ENCODE results near the gene ZMIZ1.

The ZMIZ1 gene

GRCh38 chr10:79078367-79079053, 9.7 kb downstream of the ZMIZ1 start:
- DNase-seq (ENCODE audit: extremely low read depth, insufficient read length): no peak
- no peak for TF ChIP-seq CTCF (IDR thresholded peaks at IDR 0.05; ENCODE audit: insufficient read depth, low read length, poor library complexity, severe bottlenecking)
- Histone ChIP-seq H3K27me3 (replicated peaks; ENCODE audit: control insufficient read depth, insufficient read depth, low read length) (no peaks in the 10 kb centered on the region), H3K4me3 (replicated peaks; ENCODE audit: low read depth, low read length) (no peak overlapping the region), H3K36me3 (ENCODE audit: control insufficient read depth, insufficient read depth, low read length) (no peaks in the 10 kb centered on the region)

GRCh38 chr10:79079054-79079397, 10.3 kb downstream of the ZMIZ1 start:
- DNase-seq (ENCODE audit: extremely low read depth, insufficient read length): no peak
- TF ChIP-seq CTCF (IDR thresholded peaks at IDR 0.05; ENCODE audit: insufficient read depth, low read length, poor library complexity, severe bottlenecking): no peak
- Histone ChIP-seq H3K27me3 (replicated peaks; ENCODE audit: control insufficient read depth, insufficient read depth, low read length) (no peaks in the 10 kb centered on the region), H3K4me3 (replicated peaks; ENCODE audit: low read depth, low read length) (no peak overlapping the region), H3K36me3 (ENCODE audit: control insufficient read depth, insufficient read depth, low read length) (no peaks in the 10 kb centered on the region)

- Histone ChIP-seq H3K36me3 (ENCODE audit: control insufficient read depth, insufficient read depth, low read length) (no peaks in the 10 kb centered on the region), H3K27me3 (replicated peaks; ENCODE audit: control insufficient read depth, insufficient read depth, low read length) (no peaks in the 10 kb centered on the region), H3K4me3 (replicated peaks; ENCODE audit: low read depth, low read length) (no peak overlapping the region)
- no peak for DNase-seq (ENCODE audit: extremely low read depth, insufficient read length)
- TF ChIP-seq CTCF (IDR thresholded peaks at IDR 0.05; ENCODE audit: insufficient read depth, low read length, poor library complexity, severe bottlenecking): no peak
These were observed 11.0 kb downstream of the ZMIZ1 start for GRCh38 chr10:79079490-79080355.

GRCh38 chr10:79081353-79082034, 12.7 kb downstream of the ZMIZ1 start:
- Histone ChIP-seq H3K27me3 (replicated peaks; ENCODE audit: control insufficient read depth, insufficient read depth, low read length) (no peaks in the 10 kb centered on the region), H3K36me3 (ENCODE audit: control insufficient read depth, insufficient read depth, low read length) (no peaks in the 10 kb centered on the region), H3K4me3 (replicated peaks; ENCODE audit: low read depth, low read length) (no peak overlapping the region)
- TF ChIP-seq CTCF (IDR thresholded peaks at IDR 0.05; ENCODE audit: insufficient read depth, low read length, poor library complexity, severe bottlenecking): no peak
- DNase-seq (ENCODE audit: extremely low read depth, insufficient read length): no peak

GRCh38 chr10:79082035-79082373, 13.2 kb downstream of the ZMIZ1 start:
- no peak for DNase-seq (ENCODE audit: extremely low read depth, insufficient read length)
- Histone ChIP-seq H3K36me3 (ENCODE audit: control insufficient read depth, insufficient read depth, low read length) (no peaks in the 10 kb centered on the region), H3K27me3 (replicated peaks; ENCODE audit: control insufficient read depth, insufficient read depth, low read length) (no peaks in the 10 kb centered on the region), H3K4me3 (replicated peaks; ENCODE audit: low read depth, low read length) (no peak overlapping the region)
- TF ChIP-seq CTCF (IDR thresholded peaks at IDR 0.05; ENCODE audit: insufficient read depth, low read length, poor library complexity, severe bottlenecking): no peak
